K562 (cell line): ENCODE results near the gene COL15A1. TPM values are rescaled to one million over a fixed set of nuclear protein-coding genes. Genes with fewer than 3 reads are reported as not detected.

ENCODE experiments used
- ATAC-seq: fragments of 200-7000 bp; cut with Tn5 transposase; 3 replicates; pipeline ENCODE4 v1.9.1; 2020; ENCODE audit warnings: moderate library complexity
- BruUV-seq: library from RNA; stranded (reverse); fragments of 400-500 nt; replicated peaks from 2 replicates; lab custom pipeline; 2021; lab: Mats Ljungman, UMichigan
- CTCF ChIA-PET: fragments of 300-600 bp; formaldehyde crosslinking; extraction: SDS; loops from one replicate; lab custom pipeline; 2021; ENCODE audit warnings: low intra/inter-chr PET ratio; lab: Yijun Ruan, JAX
- POLR2A ChIA-PET: fragments of 300-600, 350-650 bp; sonication (Branson Sonifier 250); formaldehyde crosslinking; extraction: SDS; loops from one replicate; lab custom pipeline; 2021; ENCODE audit warnings: antibody characterized with exemption, inconsistent platforms; lab: Yijun Ruan, JAX
- DNase-seq, 4 experiments: peaks; one replicate each; pipeline versions ENCODE4 v3.0.0 to v3.0.0-alpha.2; 2011 to 2018; ENCODE audit warnings: low spot score in 3 of 4, mixed read lengths in 3 of 4; ENCODE audit errors: extremely low read depth in 1 of 4
- FAIRE-seq: peaks from 2 replicates; lab custom pipeline; 2011; peaks lifted over from hg19 to GRCh38; lab: Jason Lieb, UNC
- H2AFZ ChIP-seq: 2 replicates; pipeline ENCODE4 v1.6.0; 2011; ENCODE audit warnings: low read depth, low read length, control low read depth, inconsistent platforms
- H3K27ac ChIP-seq: fragments of 200-600 bp; 3 replicates; pipeline ENCODE4 v1.8.0; 2011; ENCODE audit warnings: low read depth, mild to moderate bottlenecking, control low read depth, inconsistent platforms, low read length, moderate library complexity, mixed read lengths; ENCODE audit errors: extremely low read depth
- H3K27me3 ChIP-seq, 2 experiments: fragments of 300-600 bp in 1 of 2; 2 replicates in 1 of 2; 3 replicates in 1 of 2; pipeline versions ENCODE4 v1.6.0 to v1.8.0; 2011; ENCODE audit warnings: inconsistent platforms in 2 of 2, low read length in 2 of 2, mild to moderate bottlenecking in 1 of 2, mixed read lengths in 1 of 2, moderate library complexity in 1 of 2; ENCODE audit not compliant: control insufficient read depth in 2 of 2, insufficient read depth in 2 of 2
- H3K36me3 ChIP-seq: fragments of 300-600 bp; 3 replicates; pipeline ENCODE4 v1.8.0; 2011; ENCODE audit warnings: mild to moderate bottlenecking, low read length, inconsistent platforms; ENCODE audit not compliant: control insufficient read depth, insufficient read depth
- H3K4me1 ChIP-seq, 2 experiments: fragments of 200-600 bp in 1 of 2; replicated peaks in 1 of 2; 2 replicates in 1 of 2; 3 replicates in 1 of 2; pipeline versions ENCODE4 v1.5.1 to v1.8.0; 2011; ENCODE audit warnings: inconsistent platforms in 2 of 2, low read length in 2 of 2, mild to moderate bottlenecking in 1 of 2, mixed read lengths in 1 of 2, moderate library complexity in 1 of 2; ENCODE audit not compliant: control insufficient read depth in 2 of 2, insufficient read depth in 2 of 2
- H3K4me2 ChIP-seq: 2 replicates; pipeline ENCODE4 v1.6.1; 2011; ENCODE audit warnings: low read length, control low read depth, inconsistent platforms, mixed read lengths; ENCODE audit not compliant: insufficient read depth
- H3K4me3 ChIP-seq: fragments of 200-600 bp; sonication (generic), shearing (Covaris generic); 2 replicates; pipeline ENCODE4 v1.5.1; 2016; ENCODE audit warnings: control low read depth, inconsistent platforms
- H3K79me2 ChIP-seq: fragments of 200-600 bp; 3 replicates; pipeline ENCODE4 v1.8.0; 2011; ENCODE audit warnings: low read length, inconsistent platforms; ENCODE audit not compliant: control insufficient read depth, insufficient read depth
- H3K9ac ChIP-seq, 2 experiments: 2 replicates each; pipeline versions ENCODE4 v1.6.0 to v1.6.1; 2011; ENCODE audit warnings: low read depth in 2 of 2, low read length in 2 of 2, control low read depth in 1 of 2, inconsistent platforms in 1 of 2, mild to moderate bottlenecking in 1 of 2, mixed read lengths in 1 of 2; ENCODE audit not compliant: insufficient read depth in 1 of 2
- H3K9me1 ChIP-seq: one replicate; pipeline ENCODE4 v1.6.0; 2011; ENCODE audit warnings: inconsistent platforms, mild to moderate bottlenecking, low read length, moderate library complexity; ENCODE audit not compliant: control insufficient read depth, insufficient read depth
- H3K9me3 ChIP-seq: replicated peaks from 2 replicates; pipeline ENCODE4 v1.5.1; 2011; ENCODE audit warnings: low read depth, low read length, inconsistent platforms; ENCODE audit not compliant: control insufficient read depth, insufficient read depth
- H4K20me1 ChIP-seq: replicated peaks from 2 replicates; pipeline ENCODE4 v1.6.1; 2011; ENCODE audit warnings: low read length, inconsistent platforms, mixed read lengths; ENCODE audit not compliant: control insufficient read depth, insufficient read depth
- CREB1 ChIP-seq, 2 experiments: sonication (generic) in 1 of 2; formaldehyde crosslinking in 1 of 2; IDR thresholded peaks; 2 replicates each; pipeline versions ENCODE4 v1.6.1 to v1.8.0; 2012 to 2022; ENCODE audit warnings: inconsistent platforms in 1 of 2, mild to moderate bottlenecking in 1 of 2, missing genetic modification reagents in 1 of 2, moderate library complexity in 1 of 2
- CREB3 ChIP-seq: fragments of 450-650 bp; conservative IDR thresholded peaks from 2 replicates; pipeline ENCODE4 v1.6.1; 2016; ENCODE audit warnings: missing genetic modification characterization, low read depth, mild to moderate bottlenecking, missing compliant biosample characterization, moderate library complexity
- HMG20B ChIP-seq: fragments of 250-450 bp; sonication (Bioruptor Pico); IDR thresholded peaks from 2 replicates; pipeline ENCODE4 v1.5.0; 2021; ENCODE audit warnings: mild to moderate bottlenecking
- NFIC ChIP-seq: fragments of 450-650 bp; IDR thresholded peaks from 2 replicates; pipeline ENCODE4 v1.6.1; 2017; ENCODE audit warnings: mild to moderate bottlenecking, inconsistent platforms
- RBM25 ChIP-seq: fragments of 200-400 bp; formaldehyde crosslinking; IDR thresholded peaks from 2 replicates; pipeline ENCODE4 v1.6.1; 2018; ENCODE audit warnings: low read length, low read depth, moderate library complexity; ENCODE audit not compliant: severe bottlenecking
- RBM39 ChIP-seq: fragments of 200-400 bp; formaldehyde crosslinking; optimal IDR thresholded peaks from 2 replicates; pipeline ENCODE3; 2018; ENCODE audit warnings: low read depth, low read length
- ZFP36 ChIP-seq: fragments of 150-350 bp; IDR thresholded peaks from 2 replicates; pipeline ENCODE4 v1.6.1; 2018; ENCODE audit warnings: low read length, low read depth; ENCODE audit not compliant: partially characterized antibody
- ZNF146 ChIP-seq: IDR thresholded peaks from one replicate; pipeline ENCODE4 v1.6.1; 2018; ENCODE audit warnings: missing compliant biosample characterization; ENCODE audit not compliant: unreplicated experiment
- WGBS: fragments of 100-300 bp; shearing (Covaris generic); methylation state at CpG from one replicate; pipeline ENCODE4 v1.1.6; 2016; ENCODE audit warnings: low coverage, mixed read lengths; ENCODE audit not compliant: insufficient coverage; ENCODE audit errors: missing lambda C conversion rate; 5-methylcytosine and 5-hydroxymethylcytosine counted together
- in situ Hi-C: fragments of 300-500 bp; cut with MboI; formaldehyde crosslinking; loops from 4 replicates; pipeline ENCODE4 v1.15.0; 2018; ENCODE audit warnings: inconsistent platforms, mixed read lengths
- intact Hi-C: fragments of 100-400 bp; cut with micrococcal nuclease; formaldehyde crosslinking; loops from 2 replicates; pipeline ENCODE4 v1.14.2; 2022
- polyA plus RNA-seq, 8 experiments: library from polyadenylated mRNA; depleted of rRNA in 4 of 8; stranded (reverse) in 5 of 8; unstranded in 3 of 8; fragments of >200 nt; fragmentation: Nextera tagmentation in 2 of 8; fragmentation: Illumina TruSeq in 1 of 8; extraction: Ambion mirVana in 2 of 8; extraction: Trizol in 1 of 8; gene quantifications; 2 replicates each; pipeline versions ENCODE4 v1.2.1 to v1.2.3, GENCODE V29; 2011 to 2014; ENCODE audit warnings: inconsistent platforms in 1 of 8, missing spikeins in 1 of 8
- total RNA-seq, 7 experiments: library from RNA; depleted of rRNA in 6 of 7; stranded (reverse); fragments of >200 nt in 6 of 7; fragmentation: Illumina TruSeq in 2 of 7; extraction: Trizol in 2 of 7; gene quantifications; 2 replicates each; pipeline versions ENCODE4 v1.2.1 to v1.2.3, GENCODE V29; 2011 to 2021; ENCODE audit warnings: low replicate concordance in 1 of 7
- TF ChIP-seq, protein P1 (sequence below): fragments of 250-450 bp; sonication (Bioruptor Pico); IDR thresholded peaks from 2 replicates; pipeline ENCODE4 v1.8.0; 2021; ENCODE audit warnings: mild to moderate bottlenecking, moderate library complexity

COL15A1 gene
- total and polyA plus RNA-seq, 9 of the 15 experiments (the other 6 are each of a cell fraction or from before 2014, with no cell fraction given): 0.46 to 5.1 (median 2.6) TPM

- TF ChIP-seq, protein P1, sequence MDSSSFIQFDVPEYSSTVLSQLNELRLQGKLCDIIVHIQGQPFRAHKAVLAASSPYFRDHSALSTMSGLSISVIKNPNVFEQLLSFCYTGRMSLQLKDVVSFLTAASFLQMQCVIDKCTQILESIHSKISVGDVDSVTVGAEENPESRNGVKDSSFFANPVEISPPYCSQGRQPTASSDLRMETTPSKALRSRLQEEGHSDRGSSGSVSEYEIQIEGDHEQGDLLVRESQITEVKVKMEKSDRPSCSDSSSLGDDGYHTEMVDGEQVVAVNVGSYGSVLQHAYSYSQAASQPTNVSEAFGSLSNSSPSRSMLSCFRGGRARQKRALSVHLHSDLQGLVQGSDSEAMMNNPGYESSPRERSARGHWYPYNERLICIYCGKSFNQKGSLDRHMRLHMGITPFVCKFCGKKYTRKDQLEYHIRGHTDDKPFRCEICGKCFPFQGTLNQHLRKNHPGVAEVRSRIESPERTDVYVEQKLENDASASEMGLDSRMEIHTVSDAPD (CRISPR knock-in tag): no peak
- no peak for TF ChIP-seq ZNF146
- TF ChIP-seq CREB3 (tag): no peak
- TF ChIP-seq ZFP36: peak; percentile 51
- TF ChIP-seq HMG20B (CRISPR knock-in tag): no peak
- no peak for TF ChIP-seq RBM39
Measured at GRCh38 chr9:98897745-98898144, 46.0 kb upstream of the COL15A1 start (continued).

DNA sequence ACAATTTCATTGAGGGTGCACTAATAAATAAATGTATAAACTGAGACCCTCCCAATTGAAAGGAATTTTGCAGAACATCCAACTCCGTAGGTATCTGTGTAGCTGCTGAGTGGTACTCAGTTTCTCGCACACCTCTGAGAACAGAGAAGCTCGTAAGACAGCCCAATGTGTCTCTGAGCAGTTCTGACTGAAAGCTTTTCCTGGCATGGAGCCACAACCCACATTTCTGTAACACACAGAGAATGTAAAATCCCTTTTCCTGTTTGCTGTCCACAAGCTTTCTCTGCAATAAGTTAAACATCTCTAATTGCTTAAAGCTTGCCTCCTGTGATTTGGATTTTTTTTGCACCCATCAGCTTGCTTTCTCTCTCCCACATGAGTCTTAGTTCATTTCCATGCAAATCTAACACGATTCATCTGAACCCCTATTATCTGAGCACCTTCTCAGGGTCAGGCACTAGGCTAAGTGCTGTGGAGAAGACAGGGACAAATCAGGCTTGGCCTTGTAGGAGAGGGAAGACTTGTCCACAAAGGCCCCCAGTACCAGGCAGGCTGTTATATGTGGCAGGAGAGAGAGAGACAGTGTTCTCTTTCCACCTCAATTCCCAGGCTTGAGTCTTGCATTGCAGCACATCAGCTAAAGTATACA is 44.2 kb upstream of the COL15A1 start:
- ATAC-seq: 0 out of 3 replicates have a peak, but pooled peaks have one; percentile 20
- H3K4me2 ChIP-seq: no peak overlapping the region
- H3K27me3 ChIP-seq: no peaks in the 10 kb centered on the region
- FAIRE-seq: no peak
- in situ Hi-C loops: no loop called here
- CTCF ChIA-PET: no interaction called here
- no peaks in the 10 kb centered on the region for H3K79me2 ChIP-seq
- H3K9ac ChIP-seq: no peak overlapping the region
- peak; percentile 81 for TF ChIP-seq NFIC
- no peak for TF ChIP-seq CREB1 (IDR thresholded peaks at IDR 0.05)
- TF ChIP-seq CREB1 (CRISPR knock-in tag; IDR thresholded peaks at IDR 0.05): 0 out of 2 replicates have a peak, but pooled peaks have one; percentile 18
- TF ChIP-seq RBM25: no peak
- H3K9me1 ChIP-seq: no peaks in the 10 kb centered on the region
- H3K4me1 ChIP-seq: peaks cover 0 to under 1% of the 10 kb centered on the region in 2 experiments; a peak in 2 of 5 replicates
- no peak for DNase-seq
- BruUV-seq: no TSS peak
- H2AFZ ChIP-seq: 0 out of 2 replicates have a peak overlapping the region, but pooled peaks have one; percentile 4
- H3K4me3 ChIP-seq: no peak overlapping the region
- 0 out of 2 replicates have a peak, but pooled peaks cover 3% of the 10 kb centered on the region for H3K9me3 ChIP-seq
- H3K27ac ChIP-seq: no peak overlapping the region
- 30% methylated on average over 4 of the region's 4 CpGs for WGBS
- H3K36me3 ChIP-seq: no peaks in the 10 kb centered on the region
- intact Hi-C loops: no loop called here
- POLR2A ChIA-PET: interaction anchor here (1.3 to 1.6 kb wide), 3 partner anchors 12 to 17 kb away, joined by 3 to 6 read pairs (median 5); no protein-coding TSS in a partner anchor
- no peaks in the 10 kb centered on the region for H4K20me1 ChIP-seq
